Measurements from ENCODE around the gene DUSP3.

Gene DUSP3

DNA sequence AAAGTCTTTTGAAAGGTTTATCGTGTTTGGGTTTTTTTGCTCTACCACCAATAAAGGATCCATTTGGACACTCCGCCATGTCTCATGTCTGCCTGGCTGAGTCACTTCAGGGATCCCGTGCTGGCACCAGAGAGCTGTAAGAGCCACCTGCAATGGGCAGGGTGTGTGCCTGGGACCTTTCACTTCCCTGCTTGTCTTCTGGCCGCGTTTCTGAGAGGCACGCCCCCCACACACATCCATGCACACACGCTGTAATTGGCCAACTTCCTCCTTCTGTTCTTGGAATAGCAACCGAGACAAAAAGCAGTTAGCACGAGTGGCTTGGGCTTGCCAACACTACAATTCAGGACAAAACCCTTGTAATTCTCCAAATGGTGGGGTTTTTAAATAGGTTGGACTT is 10.4 kb downstream of the DUSP3 start:
- DNase-seq (ENCODE audit: low read depth) = no peak

DNA sequence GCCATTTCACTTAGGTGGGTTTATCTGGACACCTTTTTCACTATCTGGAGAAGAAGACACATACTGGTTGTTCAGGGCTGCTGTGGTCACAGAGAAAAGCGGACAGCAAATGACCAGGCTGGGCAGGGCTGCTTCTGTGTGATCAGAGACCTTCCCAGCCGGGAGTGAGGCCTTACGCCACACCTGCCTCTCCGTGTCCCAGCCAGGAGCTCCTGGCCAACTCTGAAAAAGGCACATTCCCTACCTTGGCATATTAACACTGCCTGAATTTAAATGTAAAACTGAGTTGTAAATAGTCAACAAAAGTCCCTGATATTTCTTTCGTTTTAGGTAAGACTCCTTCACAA is 11.1 kb downstream of the DUSP3 start:
- no peak for DNase-seq (ENCODE audit: low read depth)

DNA sequence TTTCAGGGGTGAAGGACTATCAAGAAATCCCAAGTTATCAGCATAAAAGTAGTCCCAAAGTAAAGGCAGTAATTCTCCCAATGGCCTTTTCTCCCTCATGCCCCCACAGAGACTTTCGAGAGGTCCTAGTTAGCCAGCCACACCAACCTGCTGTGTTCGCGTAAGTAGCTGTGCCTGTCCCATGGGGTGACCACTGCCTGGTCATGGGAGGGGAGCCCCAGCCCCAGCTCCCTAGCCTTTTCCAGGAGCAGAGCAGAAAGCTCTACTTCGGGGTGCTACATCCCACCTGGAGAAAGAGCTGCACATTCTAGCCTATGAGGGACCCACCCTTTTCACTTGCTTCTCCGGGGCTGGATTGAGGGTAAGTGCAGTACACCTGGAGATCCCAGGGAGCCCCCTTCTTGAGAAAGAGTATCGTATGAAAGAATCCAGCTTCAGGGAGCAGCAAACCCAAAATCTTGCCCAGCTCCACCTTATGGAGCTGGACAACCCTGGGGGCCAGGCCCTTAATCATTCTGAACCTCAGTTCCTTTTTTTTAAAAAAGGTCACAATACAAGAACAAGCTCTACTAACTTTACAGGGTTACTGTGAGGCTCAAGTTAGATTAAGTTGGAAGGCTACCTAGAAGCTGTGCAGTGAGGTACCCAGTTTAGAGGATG is 11.6 kb downstream of the DUSP3 start:
- no peak for DNase-seq (ENCODE audit: low read depth)

DNA sequence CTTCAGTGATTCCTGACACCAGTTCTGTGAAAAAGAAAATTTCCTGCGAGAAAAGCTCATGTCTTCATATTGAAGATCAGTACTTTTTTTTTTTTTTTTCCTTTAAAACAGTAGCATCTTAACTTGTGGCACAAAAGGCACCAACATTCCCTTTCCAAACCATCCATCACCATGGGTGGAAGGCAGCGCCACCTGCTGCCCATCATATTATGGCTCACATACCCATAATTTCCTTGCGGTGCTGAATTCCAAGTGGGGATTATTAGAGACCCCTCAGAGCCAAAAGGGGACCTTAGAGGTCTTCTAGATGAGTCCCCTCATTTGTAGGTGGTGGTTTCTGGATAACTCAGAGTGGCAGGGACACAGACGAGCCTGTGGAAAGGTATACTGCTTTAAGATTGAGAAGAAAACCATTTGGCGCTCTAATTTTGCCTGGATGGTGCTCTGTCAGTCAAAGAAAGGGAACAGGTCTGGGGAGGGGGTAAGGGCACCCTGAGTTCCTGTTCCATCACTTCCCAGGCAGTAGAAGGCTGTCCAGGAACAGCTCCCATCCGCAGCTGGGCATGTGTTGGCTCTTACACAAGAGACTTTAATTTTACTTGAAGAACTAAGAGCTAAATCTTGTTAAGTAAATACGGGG is 12.2 kb downstream of the DUSP3 start:
- DNase-seq (ENCODE audit: low read depth) = no peak

DNA sequence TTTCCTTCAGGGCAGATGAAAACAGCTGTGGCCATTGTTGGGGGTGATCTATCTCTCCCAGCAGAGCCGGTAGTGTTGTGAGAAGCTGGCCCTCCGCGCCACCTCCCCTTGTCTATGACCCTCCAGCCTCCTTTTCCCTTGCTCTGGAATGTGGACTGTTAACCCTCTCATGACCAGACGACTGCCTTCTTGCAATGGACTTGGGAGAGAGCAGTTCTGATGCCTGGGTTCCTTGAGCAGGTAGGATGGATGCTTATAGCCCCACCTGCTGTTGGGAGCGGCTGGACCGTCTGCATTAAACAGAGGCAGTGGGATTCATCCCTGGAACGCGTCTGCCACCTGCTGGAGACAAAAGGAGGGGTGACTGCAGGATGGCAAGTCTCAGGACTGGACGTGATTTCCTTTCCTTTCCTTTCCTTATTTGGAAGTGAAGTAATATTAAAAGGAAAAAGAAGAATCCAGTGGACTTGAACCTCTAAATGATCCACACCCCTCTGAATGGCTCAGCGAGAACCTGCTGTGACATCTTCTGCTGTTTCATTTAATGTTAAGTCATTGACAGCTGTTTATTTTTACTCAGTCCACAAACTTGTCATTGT is 18.4 kb downstream of the DUSP3 start:
- peak; percentile 69 for DNase-seq (ENCODE audit: low read depth)

DNA sequence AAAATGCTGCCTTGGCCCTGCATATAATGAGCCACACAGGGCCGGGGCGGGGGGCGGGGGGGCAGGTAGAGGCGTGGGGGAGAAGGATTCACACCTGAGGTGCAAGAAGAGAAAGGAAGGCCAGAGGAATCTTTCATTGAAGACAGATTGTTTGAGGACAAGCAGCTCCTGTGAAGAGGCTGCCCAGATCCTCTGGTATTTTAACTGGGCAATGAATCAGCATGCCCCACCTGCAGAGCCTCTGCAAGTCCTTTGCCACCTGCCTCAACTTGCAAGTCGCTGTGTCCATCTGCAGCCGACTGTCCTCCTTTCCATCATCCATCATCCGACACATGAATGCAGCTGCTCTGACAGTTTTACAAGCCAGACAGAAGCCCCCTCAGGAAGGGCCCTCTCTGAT is 18.9 kb downstream of the DUSP3 start:
- no peak for DNase-seq (ENCODE audit: low read depth)

DNA sequence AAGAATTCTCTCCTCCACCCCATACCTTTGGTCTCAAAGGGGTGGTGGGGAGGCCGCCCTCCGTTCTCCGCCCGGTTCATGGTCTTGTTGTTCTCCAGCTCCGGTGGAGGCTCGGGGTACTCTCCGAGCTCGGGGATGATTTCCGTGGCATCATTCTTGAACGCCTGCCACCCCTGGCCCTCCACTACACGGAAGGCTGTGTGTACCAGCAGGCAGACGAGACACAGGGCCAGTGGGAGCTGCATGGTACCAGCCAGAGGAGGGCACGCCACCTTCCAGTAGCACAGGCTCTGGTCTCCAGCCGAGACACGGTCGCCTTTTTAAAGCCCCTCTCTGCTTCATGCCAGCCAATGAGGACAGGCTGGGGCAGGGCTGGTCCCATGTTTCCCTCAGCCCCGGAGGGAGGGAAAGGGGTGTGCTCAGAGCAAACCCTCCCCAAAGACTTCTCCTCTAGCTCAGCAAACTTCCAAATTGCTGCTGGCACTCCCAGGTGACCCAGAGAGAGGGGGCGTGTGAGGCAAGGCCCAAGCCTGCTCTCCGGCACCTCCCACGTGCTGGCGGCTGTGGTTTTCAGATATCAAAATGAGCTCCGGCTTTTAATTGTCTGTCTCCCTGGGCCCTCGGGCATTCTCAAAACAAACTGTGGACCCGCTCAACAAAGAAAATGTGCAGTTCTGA is 20.1 kb downstream of the DUSP3 start, which contains the start of gene SOST:
TSS of gene SOST (minus strand) at position 295 of the 678 bp plus-strand sequence. CDS start at position 245, 50 bp downstream.
- DNase-seq (ENCODE audit: low read depth) = no peak

DNA sequence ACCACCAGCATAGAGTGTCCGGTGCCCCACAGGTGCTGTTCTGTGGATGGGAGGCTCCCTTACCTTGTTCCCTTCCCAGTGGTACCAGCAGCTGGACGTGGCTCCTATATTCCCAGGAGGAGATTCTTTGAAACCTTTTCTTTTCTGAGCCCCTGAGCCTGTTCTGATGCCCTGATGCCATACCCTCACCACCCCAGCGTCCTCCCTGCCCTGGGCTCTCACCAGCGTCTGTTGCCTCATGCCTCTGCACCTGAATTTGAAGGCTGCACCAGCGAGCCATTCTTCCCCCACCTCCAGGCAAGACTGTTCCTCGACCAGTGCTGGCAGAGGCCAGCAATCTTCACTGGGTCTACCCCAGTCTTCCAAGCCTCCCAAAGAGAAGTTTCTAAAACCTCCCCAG is 20.7 kb downstream of the DUSP3 start:
- no peak for DNase-seq (ENCODE audit: low read depth)

DNA sequence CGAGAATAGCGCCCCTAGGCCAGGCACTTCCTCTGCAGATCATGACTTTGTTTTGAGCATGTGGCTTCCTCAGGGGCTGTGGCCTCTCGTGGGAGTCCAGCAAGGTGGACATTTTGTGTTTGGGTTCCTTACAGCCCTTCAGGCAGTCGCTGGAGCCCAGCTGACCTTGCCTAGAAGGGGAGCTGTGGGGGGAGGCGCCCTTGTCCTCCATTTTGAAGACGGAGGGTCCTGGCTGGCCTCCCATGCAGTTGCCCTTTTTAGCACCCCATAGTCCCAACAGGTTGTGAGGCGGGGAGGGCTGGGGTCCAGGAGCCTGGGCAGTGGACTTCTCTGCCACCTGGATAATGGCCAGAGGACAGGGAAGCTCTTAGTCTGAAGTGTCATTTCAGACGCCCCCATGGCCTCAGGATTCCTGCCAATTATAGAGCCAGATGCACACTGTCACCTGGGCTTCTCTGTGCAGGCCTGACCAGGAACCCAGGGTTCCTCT is 21.6 kb downstream of the DUSP3 start:
- no peak for DNase-seq (ENCODE audit: low read depth)

DNA sequence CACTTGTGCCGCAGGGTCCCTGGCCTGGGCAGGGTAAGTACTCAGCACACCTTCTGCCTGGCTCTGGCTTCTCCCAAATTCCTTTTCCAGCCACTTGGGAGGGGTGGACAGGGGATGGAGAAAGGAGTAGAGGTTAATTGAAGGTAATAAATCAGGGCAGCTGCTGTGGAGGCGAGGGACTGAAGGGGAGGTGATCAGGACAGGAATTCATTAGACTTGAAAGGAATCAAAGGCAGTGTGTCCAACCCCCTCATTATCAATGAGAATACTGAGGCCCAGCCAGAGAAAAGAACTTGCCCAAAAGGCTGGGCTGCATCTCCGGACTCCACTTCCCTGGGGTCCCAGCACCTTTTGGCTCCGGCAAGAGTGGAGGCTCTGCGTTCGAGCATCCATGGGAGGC is 22.6 kb downstream of the DUSP3 start:
- no peak for DNase-seq (ENCODE audit: low read depth)

DNA sequence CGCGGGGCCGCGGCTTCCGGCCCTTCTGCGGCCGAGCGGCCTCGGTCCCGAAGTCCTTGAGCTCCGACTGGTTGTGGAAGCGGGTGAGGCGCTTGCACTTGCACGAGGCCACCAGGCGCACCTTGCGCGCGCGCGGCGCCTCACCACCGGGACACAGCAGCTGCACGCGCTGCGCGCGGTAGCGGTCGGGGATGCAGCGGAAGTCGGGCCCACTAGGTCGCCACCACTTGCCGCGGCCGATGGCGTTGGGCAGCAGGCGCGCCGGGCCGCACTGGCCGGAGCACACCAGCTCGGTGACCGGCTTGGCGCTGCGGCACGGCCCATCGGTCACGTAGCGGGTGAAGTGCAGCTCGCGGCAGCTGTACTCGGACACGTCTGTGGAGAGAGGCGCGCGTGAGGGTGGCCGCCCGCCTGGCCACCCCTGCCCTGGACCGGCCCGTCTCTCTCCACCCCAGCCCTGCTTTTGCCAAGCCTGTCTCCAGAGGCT is 23.3 kb downstream of the DUSP3 start:
- no peak for DNase-seq (ENCODE audit: low read depth)

DNA sequence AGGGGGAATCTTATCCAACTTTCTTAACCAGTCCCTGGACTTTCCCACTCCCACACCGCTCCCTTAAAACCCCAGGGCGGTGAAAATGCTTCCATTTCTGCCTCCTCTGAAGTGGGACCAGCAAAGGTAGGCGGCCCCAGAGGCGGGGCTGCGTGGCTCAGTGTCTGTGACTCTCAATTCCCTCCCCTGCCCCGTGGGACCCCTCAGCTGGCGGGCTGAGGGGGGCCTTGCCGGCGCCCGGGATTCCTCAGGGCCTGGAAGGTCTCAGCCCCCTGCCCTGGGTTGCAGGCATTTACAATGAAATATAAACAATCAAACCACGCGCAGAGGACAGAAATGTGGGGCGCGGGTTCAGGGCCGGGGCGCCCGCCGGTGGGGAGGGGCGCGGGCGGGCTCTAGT is 23.8 kb downstream of the DUSP3 start:
- no peak for DNase-seq (ENCODE audit: low read depth)

DNA sequence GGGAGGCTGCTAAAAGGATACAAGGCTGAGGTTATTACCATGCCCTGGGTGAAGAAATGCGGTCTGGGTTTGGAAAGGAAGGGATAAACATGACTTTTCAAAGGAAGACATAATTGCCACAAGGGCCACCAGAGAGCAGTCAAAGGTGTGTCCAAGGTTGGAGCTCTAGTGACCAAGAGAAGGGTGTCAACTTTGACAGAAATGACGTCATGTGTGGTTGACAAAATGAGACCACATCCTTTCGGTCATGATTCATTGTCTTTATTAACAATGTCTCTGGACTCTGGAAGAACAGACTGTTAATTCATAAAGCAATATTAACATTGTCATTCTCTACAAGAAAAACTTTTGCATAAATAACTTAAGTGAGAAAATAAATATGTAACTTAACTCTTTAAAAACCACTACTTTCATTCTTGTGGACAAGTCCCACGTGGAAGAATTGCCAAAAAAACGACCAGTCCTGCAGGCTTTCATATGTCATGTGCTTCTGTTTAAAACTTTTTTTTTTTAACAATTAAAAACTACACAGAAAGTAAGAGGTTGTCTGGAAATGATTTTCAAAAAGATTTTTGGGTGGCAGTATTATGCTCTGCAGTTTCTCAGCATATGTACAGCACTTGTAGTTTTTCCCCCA is 25.2 kb downstream of the DUSP3 start:
- DNase-seq (ENCODE audit: low read depth) = no peak

DNA sequence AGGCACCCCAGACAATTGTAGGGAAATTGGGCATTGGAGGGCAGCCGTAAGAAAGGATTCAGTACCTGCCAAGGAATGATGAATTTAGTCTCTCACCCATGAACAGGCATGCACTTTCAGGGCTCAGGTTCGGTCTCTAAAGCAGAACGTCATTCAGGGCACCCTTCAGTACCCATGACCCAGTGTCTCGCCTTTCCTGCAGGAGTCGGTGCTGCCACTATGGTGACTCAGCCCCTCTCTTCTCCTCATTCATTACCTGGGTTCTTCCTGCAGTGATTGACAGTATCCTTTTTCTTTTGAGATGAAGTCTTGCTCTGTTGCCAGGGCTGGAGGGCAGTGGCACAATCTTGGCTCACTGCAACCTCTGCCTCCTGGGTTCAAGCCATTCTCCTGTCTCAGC is 28.6 kb downstream of the DUSP3 start:
- DNase-seq (ENCODE audit: low read depth) = no peak

DNA sequence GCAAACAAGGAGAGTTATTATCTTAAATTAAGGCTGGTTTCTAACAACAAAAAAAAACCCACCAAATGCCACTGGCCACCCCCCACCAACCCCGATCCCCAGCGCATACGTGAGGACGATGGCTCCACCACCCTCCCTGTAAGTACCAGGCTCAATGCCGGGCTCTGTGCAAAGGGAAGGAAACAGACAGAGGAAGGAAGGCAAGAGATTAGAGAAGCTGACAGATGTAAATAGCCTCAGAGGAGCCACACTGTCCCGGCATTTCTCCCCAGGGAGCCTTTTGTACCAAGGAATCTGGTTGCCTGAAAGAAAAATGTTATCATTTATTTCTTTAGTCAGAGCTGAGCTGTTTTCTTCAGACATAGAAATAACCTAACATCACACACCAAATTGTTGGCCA is 33.2 kb downstream of the DUSP3 start:
- no peak for DNase-seq (ENCODE audit: low read depth)

DNA sequence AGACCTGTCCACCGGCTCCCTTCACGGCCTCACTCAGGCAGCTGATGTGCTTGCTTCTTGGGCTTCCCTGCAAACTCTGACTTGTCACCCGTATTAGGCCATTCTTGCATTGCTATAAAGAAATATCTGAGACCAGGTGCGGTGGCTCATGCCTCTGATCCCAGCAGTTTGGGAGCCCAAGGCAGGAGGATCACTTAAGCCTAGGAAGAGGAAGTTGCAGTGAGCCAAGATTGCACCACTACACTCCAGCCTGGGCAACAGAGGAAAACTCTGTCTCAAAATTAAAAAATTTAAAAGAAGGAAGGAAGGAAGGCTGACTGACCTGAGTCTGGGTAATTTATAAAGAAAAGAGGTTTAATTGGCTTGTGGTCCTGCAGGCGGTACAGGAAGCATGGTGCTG is 37.1 kb downstream of the DUSP3 start:
- no peak for DNase-seq (ENCODE audit: low read depth)

DNA sequence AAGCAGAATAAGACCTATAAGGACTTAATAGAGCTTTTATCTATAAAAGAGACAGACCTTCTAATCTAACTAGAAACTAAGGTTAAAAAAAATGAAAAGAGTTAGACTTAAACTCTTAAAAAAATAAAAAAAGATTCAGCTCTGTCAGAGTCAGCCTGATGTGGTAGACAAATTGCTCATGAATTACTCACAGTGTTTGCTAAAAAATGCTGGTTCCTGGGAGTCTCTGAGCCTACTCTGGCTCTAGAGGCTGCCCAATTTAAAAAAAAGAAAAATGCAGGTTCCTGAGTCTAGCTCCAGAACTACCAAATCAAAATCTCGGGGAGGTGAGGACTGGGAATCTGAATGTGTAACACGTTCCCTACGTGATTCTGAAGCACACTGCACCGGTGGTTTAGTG is 38.2 kb downstream of the DUSP3 start:
- DNase-seq (ENCODE audit: low read depth) = no peak

DNA sequence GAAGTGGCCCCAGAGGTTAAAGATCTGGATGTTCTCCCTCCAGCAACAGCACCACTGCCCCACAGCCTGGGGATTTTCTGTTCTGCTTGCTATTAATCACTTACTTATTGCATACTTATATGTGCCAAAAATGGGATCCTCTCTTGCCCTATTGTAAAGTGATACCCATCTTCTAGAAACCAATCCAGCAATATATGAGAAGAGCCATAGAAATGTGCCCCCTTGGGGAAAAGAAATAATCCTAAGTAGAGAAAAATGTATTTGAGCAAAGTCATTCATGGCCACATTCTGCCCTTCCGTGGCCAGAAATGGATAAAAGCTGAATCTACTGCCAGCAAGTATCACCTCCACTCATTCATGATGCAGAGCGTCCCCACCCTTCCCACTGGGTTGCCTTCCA is 41.1 kb downstream of the DUSP3 start:
- no peak for DNase-seq (ENCODE audit: low read depth)

DNA sequence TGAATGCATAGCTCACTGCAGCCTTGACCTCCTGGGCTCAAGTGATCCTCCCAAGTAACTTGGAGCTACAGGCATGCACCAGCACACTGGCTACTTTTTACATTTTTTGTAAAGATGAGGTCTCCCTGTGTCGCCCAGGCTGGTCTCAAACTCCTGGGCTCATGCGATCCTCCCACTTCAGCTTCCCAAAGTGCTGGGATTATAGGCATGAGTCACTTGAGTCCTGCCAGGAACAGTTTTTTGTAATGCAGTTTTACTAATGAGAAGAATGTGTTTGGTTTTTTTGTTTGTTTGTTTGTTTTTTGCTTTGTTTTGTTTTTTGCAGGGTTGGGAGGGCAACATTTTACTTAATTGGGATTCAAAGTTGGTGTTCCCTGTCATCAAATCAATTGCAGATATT is 42.4 kb downstream of the DUSP3 start:
- no peak for DNase-seq (ENCODE audit: low read depth)

DNA sequence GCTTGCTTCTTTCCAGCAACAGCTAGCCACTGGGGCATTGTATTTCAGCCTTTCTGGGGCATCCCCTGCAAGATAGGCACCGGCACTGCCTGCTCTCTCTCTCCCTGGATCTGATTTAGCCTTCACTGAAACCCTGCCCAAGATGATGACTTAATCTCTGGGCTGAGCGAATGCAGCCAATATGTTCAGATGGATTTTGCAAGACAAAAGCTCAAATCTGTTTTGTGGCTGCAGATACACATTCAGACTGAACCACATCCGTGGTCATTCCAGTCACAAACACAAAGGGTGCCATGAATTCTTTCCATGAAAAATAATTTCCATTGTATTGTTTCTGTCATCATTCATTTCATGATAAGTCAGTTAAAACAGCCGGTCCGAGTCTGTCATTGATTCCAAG is 44.4 kb downstream of the DUSP3 start:
- DNase-seq (ENCODE audit: low read depth) = peak; percentile 58

DNA sequence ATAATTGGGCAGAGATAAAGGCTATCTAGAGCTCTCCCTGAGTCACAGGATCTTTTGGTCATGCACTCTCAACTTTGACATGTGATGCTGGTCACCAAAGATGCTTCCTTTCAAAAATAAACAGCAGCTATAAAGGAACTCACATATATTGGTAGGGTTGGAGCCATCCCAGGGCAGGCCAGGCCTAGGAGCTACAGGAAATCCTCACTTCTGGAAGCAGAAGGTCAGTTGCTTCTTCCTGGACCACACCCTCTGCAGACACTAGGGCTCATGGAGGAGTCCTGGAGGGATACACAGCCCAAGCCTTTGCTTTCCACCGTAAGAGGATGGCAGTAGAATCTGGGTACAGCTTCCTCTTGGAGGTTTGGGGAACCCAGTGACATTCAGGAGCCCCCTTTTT is 44.8 kb downstream of the DUSP3 start:
- DNase-seq (ENCODE audit: low read depth) = no peak

DNA sequence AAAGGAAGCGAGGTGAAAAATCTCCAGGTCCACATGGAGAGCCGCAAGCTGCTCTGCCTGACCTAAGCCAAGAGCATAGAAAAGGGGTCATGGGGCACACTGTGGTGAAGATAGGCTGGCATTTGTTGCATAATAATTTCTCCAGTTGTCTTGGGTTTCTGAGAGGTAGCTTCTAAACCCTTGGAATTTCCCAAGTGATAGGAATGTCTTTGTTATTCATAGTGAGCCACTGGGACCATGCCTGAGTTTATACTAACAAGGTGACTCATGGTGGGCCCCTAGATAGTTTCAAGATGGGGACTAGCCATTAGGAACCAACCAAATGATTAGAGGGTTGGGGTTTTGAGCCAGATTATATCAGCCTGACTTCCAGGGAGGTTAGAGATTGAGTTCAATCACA is 45.8 kb downstream of the DUSP3 start:
- DNase-seq (ENCODE audit: low read depth) = peak; percentile 69

Data from non-pigmented ciliary epithelial cell (primary cell).